Stomach (tissue), 9 donors: ENCODE measurements around the gene CAB39. TPM values are rescaled to one million over a fixed set of nuclear protein-coding genes. Genes with fewer than 3 reads are reported as not detected.
A peak's percentile ranks its signal among the peaks of the same experiment; 100 is the strongest.

ENCODE experiments used
- DNase-seq, 2 donors: peaks; one replicate each; pipeline versions ENCODE4 v3.0.0 to v3.0.0-alpha.2; 2013 to 2019
- H3K27ac ChIP-seq, 5 donors: fragments of 200-600 bp in 4 of 5; sonication (generic) in 4 of 5; one replicate each; pipeline ENCODE4 v1.5.1; 2013 to 2019; ENCODE audit warnings: mild to moderate bottlenecking in 1 of 5, moderate library complexity in 1 of 5
- H3K27me3 ChIP-seq, 3 donors: fragments of 200-600 bp; sonication (generic); one replicate each; pipeline ENCODE4 v1.5.1; 2017 to 2019; ENCODE audit warnings: mixed run types in 1 of 3
- H3K36me3 ChIP-seq, 4 donors: fragments of 200-600 bp; sonication (generic); 1 replicate in 3 of 4; 2 replicates in 1 of 4; pipeline ENCODE4 v1.5.1; 2016 to 2019
- H3K4me1 ChIP-seq, 4 donors: fragments of 200-600 bp; sonication (generic); one replicate each; pipeline ENCODE4 v1.5.1; 2016 to 2019
- H3K4me3 ChIP-seq, 4 donors: fragments of 200-600 bp; sonication (generic) in 3 of 4; one replicate each; pipeline ENCODE4 v1.5.1; 2016 to 2019; ENCODE audit warnings: mild to moderate bottlenecking in 1 of 4
- H3K9me3 ChIP-seq, 4 donors: fragments of 200-600 bp; sonication (generic); one replicate each; pipeline ENCODE4 v1.5.1; 2016 to 2019
- CTCF ChIP-seq, 7 experiments: fragments of 450-650 bp in 4 of 7; fragments of 200-600 bp in 3 of 7; sonication (generic) in 3 of 7; IDR thresholded peaks; one replicate each; pipeline ENCODE4 v1.5.1; 2016 to 2019; ENCODE audit warnings: antibody characterized with exemption in 7 of 7, control low read depth in 2 of 7, mild to moderate bottlenecking in 1 of 7
- EP300 ChIP-seq: sonication (generic); formaldehyde crosslinking; IDR thresholded peaks from one replicate; pipeline ENCODE4 v1.6.1; 2017; ENCODE audit warnings: antibody characterized with exemption
- POLR2A ChIP-seq, 4 donors: fragments of 450-650 bp; IDR thresholded peaks; one replicate each; pipeline ENCODE4 v1.6.1; 2016; ENCODE audit warnings: antibody characterized with exemption in 4 of 4, control low read depth in 2 of 4, mild to moderate bottlenecking in 1 of 4, moderate library complexity in 1 of 4
- POLR2AphosphoS5 ChIP-seq, 3 donors: sonication (generic); formaldehyde crosslinking; IDR thresholded peaks; one replicate each; pipeline ENCODE4 v1.6.1; 2016; ENCODE audit warnings: antibody characterized with exemption in 3 of 3
- WGBS, 5 donors: extraction: QIAGEN DNeasy Blood & Tissue Kit in 3 of 5; methylation state at CpG; one replicate each; pipeline versions ENCODE4 v1.1.5 to v1.1.7; 2013 to 2018; 5-methylcytosine and 5-hydroxymethylcytosine counted together
- intact Hi-C: fragments of 100-400 bp; cut with DNase I; formaldehyde crosslinking; loops from one replicate; pipeline ENCODE4 v1.15.1; 2023; ENCODE audit warnings: low total_unique reads
- polyA plus RNA-seq, 3 donors: library from polyadenylated mRNA; stranded (reverse); fragments of 200-250 nt; gene quantifications; one replicate each; pipeline ENCODE4 v1.2.3, GENCODE V29; 2013
- total RNA-seq, 5 donors: library from RNA; depleted of rRNA; stranded (reverse); fragments of >200 nt; gene quantifications; one replicate each; pipeline versions ENCODE4 v1.1.0 to v1.2.3, GENCODE V29; 2014 to 2016
- donor health status: healthy with polysubstance abuse.
- donor health status: Bipolar disorder and iron deficiency.
- donor health status: healthy.

CAB39 gene
- total and polyA plus RNA-seq, 8 donors, result 21.8 to 126 (median 84.5) TPM

DNA sequence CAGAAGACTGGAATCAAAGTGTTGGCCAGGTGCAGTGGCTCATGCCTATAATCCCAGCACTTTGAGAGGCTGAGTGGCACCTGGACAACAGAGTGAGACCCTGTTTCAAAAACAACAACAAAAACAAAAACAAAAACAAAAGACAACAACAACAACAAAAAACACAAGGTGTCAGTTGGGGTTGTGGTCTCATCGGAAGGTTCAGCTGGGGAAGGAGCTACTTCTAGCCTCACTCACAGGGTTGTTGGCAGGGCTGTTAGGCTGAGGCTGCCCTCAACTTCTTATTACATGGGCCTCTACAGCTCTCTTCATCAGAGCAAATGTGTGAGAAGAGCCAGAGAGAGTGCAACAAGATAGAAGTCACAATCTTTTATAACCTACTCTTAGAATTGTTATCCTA is 34.6 kb upstream of the CAB39 start:
- intact Hi-C loops, result no loop called here
- Histone ChIP-seq H3K36me3 (no peaks in the 10 kb centered on the region), H3K27ac (no peak overlapping the region), H3K4me1 (peaks cover 0 to 12% (median 3%) of the 10 kb centered on the region in 4 donors), H3K9me3 (peaks cover 0 to 7% (median 5%) of the 10 kb centered on the region in 4 donors), H3K27me3 (no peaks in the 10 kb centered on the region), H3K4me3 (no peak overlapping the region)
- no peak for TF ChIP-seq POLR2A (IDR thresholded peaks at IDR 0.05)
- DNase-seq, result no peak
- WGBS, 5 donors, result 95 to 100% (median 100%) methylated on average over 1 of the region's 1 CpG

DNA sequence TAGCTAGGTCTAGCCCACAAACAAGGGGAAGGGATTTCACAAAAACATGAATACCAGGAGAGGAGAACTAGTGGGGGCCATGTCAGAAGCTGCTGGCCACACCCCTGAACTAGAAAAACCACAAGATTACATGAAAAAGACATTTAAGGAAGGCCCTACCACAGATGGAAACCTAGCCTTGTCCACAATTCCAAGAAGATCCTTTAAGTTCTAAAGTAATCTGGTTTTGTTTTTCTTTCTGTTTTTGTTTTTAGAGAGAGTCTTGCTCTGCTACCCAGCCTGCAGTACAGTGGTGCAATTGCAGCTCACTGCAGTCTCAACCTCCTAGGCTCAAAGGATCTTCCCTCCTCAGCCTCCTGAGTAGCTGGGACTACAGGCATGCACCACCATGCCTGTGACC is 34.2 kb upstream of the CAB39 start:
- no peak for DNase-seq
- no peaks in the 10 kb centered on the region for H3K27me3 ChIP-seq
- TF ChIP-seq CTCF (IDR thresholded peaks at IDR 0.05), result no peak
- TF ChIP-seq POLR2AphosphoS5 (IDR thresholded peaks at IDR 0.05), result no peak
- no peak for TF ChIP-seq POLR2A (IDR thresholded peaks at IDR 0.05)
- no peak for TF ChIP-seq EP300
- no peak overlapping the region for H3K4me3 ChIP-seq
- no peaks in the 10 kb centered on the region for H3K36me3 ChIP-seq
- H3K27ac ChIP-seq, result no peak overlapping the region
- H3K9me3 ChIP-seq, result peaks cover 0 to 7% (median 5%) of the 10 kb centered on the region in 4 donors
- intact Hi-C loops, result no loop called here
- peaks cover 0 to 12% (median 3%) of the 10 kb centered on the region in 4 donors for H3K4me1 ChIP-seq

- TF ChIP-seq POLR2AphosphoS5 (IDR thresholded peaks at IDR 0.05), result no peak
- TF ChIP-seq CTCF (IDR thresholded peaks at IDR 0.05), result no peak
- no peak for TF ChIP-seq POLR2A (IDR thresholded peaks at IDR 0.05)
- TF ChIP-seq EP300, result no peak
- WGBS, 5 donors, result 81 to 90% (median 87%) methylated on average over 11 of the region's 11 CpGs
Measured at GRCh38 chr2:230680463-230681170, 32.0 kb upstream of the CAB39 start.

GRCh38 chr2:230681171-230681545 is 31.5 kb upstream of the CAB39 start:
- Histone ChIP-seq H3K9me3 (peaks cover 0 to 7% (median 5%) of the 10 kb centered on the region in 4 donors), H3K27me3 (no peaks in the 10 kb centered on the region), H3K4me3 (no peak overlapping the region), H3K27ac (no peak overlapping the region), H3K36me3 (no peaks in the 10 kb centered on the region), H3K4me1 (peaks cover 0 to 12% (median 3%) of the 10 kb centered on the region in 4 donors)
- 26 to 47% (median 39%) methylated on average over 7 of the region's 7 CpGs for WGBS, 5 donors
- intact Hi-C loops, result no loop called here
- peak in 1 of 3 donors; percentile 7 for TF ChIP-seq POLR2AphosphoS5 (IDR thresholded peaks at IDR 0.05)
- no peak for TF ChIP-seq EP300
- no peak for DNase-seq

More at GRCh38 chr2:230680463-230681170, 32.0 kb upstream of the CAB39 start:
- Histone ChIP-seq H3K27me3 (no peaks in the 10 kb centered on the region), H3K4me1 (peaks cover 0 to 12% (median 3%) of the 10 kb centered on the region in 4 donors), H3K36me3 (no peaks in the 10 kb centered on the region), H3K4me3 (no peak overlapping the region), H3K27ac (no peak overlapping the region), H3K9me3 (peaks cover 0 to 7% (median 5%) of the 10 kb centered on the region in 4 donors)
- intact Hi-C loops, result no loop called here
- DNase-seq, result no peak

DNA sequence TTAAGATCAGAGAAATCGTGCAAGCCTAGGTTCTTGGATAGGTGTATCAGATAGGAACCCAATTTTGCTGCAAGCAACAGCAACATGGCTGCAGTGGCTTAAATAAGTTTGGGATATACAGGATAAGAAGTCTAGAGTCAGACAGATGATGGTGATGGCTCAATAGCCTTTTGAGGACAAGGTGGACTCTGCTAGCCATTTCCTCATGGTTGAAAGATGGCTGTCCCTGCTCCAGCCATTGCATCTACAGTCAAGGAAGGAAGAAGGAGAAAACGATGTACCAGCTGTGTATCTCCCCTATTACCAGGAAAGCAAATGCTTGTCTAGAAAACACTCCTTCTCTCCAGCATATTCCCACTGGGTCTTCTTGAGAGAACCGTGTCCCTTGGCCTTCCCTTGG is 30.1 kb upstream of the CAB39 start:
- H3K36me3 ChIP-seq, result no peaks in the 10 kb centered on the region
- H3K27ac ChIP-seq, result no peak overlapping the region
- peaks cover 0 to 7% (median 5%) of the 10 kb centered on the region in 4 donors for H3K9me3 ChIP-seq
- peaks cover 0 to 12% (median 3%) of the 10 kb centered on the region in 4 donors for H3K4me1 ChIP-seq
- intact Hi-C loops, result no loop called here
- no peak overlapping the region for H3K4me3 ChIP-seq
- TF ChIP-seq POLR2AphosphoS5 (IDR thresholded peaks at IDR 0.05) (no peak), POLR2A (IDR thresholded peaks at IDR 0.05) (no peak), CTCF (IDR thresholded peaks at IDR 0.05) (no peak), EP300 (no peak)
- H3K27me3 ChIP-seq, result no peaks in the 10 kb centered on the region
- no peak for DNase-seq
- WGBS, 5 donors, result 87 to 100% (median 92%) methylated on average over 3 of the region's 3 CpGs
